ENCODE results near the gene CFAP107.

DNA sequence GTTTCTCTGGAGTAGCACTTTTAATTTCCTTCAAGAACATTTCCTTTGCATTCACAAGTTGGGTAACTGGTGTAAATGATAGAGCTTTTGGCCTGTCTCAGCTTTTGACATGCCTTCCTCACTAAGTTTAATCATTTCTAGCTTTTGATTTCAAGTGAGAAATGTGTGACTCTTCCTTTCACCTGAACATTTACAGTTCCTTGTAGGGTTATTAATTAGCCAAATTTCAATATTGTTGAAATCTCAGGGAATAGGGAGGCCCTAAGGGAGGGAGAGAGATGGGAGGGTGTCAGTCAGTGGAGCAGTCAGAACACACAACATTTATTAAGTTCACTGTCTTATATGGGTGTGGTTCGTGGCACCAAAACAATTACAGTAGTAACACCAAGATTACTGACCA lies 15.8 kb upstream of the CFAP107 start:
- TF ChIP-seq, protein P1, sequence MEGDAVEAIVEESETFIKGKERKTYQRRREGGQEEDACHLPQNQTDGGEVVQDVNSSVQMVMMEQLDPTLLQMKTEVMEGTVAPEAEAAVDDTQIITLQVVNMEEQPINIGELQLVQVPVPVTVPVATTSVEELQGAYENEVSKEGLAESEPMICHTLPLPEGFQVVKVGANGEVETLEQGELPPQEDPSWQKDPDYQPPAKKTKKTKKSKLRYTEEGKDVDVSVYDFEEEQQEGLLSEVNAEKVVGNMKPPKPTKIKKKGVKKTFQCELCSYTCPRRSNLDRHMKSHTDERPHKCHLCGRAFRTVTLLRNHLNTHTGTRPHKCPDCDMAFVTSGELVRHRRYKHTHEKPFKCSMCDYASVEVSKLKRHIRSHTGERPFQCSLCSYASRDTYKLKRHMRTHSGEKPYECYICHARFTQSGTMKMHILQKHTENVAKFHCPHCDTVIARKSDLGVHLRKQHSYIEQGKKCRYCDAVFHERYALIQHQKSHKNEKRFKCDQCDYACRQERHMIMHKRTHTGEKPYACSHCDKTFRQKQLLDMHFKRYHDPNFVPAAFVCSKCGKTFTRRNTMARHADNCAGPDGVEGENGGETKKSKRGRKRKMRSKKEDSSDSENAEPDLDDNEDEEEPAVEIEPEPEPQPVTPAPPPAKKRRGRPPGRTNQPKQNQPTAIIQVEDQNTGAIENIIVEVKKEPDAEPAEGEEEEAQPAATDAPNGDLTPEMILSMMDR (IDR thresholded peaks at IDR 0.05), result no peak
- no peak for TF ChIP-seq EP300 (IDR thresholded peaks at IDR 0.05)
- TF ChIP-seq POLR2A (IDR thresholded peaks at IDR 0.05), result no peak

Measured in tibial nerve (tissue), 4 donors.